ENCODE measurements around the gene KL. TPM values are rescaled to one million over a fixed set of nuclear protein-coding genes. Genes with fewer than 3 reads are reported as not detected.

KL gene
- total and polyA plus RNA-seq, 7 donors, result 0.52 to 1.7 (median 0.95) TPM

DNA sequence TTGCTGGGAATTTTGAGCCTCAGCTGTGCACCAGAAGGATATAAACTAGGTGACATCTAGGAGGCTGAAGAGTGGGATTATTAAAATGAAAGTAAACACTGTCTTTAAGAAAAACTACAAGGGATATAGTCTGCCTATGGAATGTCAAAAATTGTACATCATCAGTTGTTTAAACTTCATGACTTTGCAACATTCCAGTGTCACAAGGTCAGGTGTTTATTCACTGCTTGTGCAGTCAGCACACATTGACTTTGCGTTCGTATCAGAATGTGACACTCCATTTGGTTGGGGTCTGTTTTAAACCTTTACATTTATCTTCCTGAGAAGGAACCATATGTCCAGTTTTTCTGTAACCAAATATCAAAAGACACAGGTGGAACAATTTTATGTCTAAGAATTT lies 85.6 kb downstream of the KL start:
- Histone ChIP-seq H3K4me3 (no peak overlapping the region), H3K9me3 (peaks cover 3% of the 10 kb centered on the region), H3K4me1 (no peaks in the 10 kb centered on the region), H3K36me3 (ENCODE audit: insufficient read depth in 1 of 2, low read depth in 1 of 2) (peaks cover 0 to 29% of the 10 kb centered on the region in 2 donors), H3K27me3 (ENCODE audit: insufficient read depth in 3 of 3, low read length in 2 of 3) (no peaks in the 10 kb centered on the region), H3K27ac (no peak overlapping the region)
- DNase-seq, result no peak
- intact Hi-C loops (cut with DNase I), result no loop called here
- TF ChIP-seq, protein P1, sequence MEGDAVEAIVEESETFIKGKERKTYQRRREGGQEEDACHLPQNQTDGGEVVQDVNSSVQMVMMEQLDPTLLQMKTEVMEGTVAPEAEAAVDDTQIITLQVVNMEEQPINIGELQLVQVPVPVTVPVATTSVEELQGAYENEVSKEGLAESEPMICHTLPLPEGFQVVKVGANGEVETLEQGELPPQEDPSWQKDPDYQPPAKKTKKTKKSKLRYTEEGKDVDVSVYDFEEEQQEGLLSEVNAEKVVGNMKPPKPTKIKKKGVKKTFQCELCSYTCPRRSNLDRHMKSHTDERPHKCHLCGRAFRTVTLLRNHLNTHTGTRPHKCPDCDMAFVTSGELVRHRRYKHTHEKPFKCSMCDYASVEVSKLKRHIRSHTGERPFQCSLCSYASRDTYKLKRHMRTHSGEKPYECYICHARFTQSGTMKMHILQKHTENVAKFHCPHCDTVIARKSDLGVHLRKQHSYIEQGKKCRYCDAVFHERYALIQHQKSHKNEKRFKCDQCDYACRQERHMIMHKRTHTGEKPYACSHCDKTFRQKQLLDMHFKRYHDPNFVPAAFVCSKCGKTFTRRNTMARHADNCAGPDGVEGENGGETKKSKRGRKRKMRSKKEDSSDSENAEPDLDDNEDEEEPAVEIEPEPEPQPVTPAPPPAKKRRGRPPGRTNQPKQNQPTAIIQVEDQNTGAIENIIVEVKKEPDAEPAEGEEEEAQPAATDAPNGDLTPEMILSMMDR (IDR thresholded peaks at IDR 0.05), result no peak
- WGBS, 3 donors, result 86 to 89% (median 89%) methylated on average over 2 of the region's 2 CpGs
- no peak for ATAC-seq

DNA sequence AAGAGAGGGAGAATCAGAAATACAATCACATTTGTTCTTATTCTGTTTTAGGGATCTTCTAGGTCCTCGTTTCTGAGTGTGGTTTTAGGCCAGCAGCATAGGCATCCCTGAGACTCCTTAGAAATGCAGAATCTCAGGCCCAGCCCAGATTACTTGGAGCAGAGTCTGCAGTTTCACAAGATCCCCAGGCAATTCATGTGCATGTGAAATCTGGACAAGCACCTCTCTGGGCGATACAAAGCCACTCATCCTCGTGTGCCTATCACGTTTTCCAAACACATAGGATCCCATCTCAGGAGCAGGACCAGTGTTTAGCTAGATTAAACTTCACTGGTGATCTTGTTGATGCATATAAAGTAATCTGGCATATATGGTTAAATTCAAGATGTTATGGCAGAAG lies 87.2 kb downstream of the KL start:
- Histone ChIP-seq H3K4me3 (no peak overlapping the region), H3K36me3 (ENCODE audit: insufficient read depth in 1 of 2, low read depth in 1 of 2) (peaks cover 0 to 44% of the 10 kb centered on the region in 2 donors), H3K27ac (no peak overlapping the region), H3K27me3 (ENCODE audit: insufficient read depth in 3 of 3, low read length in 2 of 3) (no peaks in the 10 kb centered on the region), H3K4me1 (no peaks in the 10 kb centered on the region), H3K9me3 (peaks cover under 1% of the 10 kb centered on the region)
- 88 to 90% (median 90%) methylated on average over 4 of the region's 4 CpGs for WGBS, 3 donors
- intact Hi-C loops (cut with DNase I), result no loop called here
- ATAC-seq (no peak), DNase-seq (no peak)
- TF ChIP-seq, protein P1 (IDR thresholded peaks at IDR 0.05), result no peak

DNA sequence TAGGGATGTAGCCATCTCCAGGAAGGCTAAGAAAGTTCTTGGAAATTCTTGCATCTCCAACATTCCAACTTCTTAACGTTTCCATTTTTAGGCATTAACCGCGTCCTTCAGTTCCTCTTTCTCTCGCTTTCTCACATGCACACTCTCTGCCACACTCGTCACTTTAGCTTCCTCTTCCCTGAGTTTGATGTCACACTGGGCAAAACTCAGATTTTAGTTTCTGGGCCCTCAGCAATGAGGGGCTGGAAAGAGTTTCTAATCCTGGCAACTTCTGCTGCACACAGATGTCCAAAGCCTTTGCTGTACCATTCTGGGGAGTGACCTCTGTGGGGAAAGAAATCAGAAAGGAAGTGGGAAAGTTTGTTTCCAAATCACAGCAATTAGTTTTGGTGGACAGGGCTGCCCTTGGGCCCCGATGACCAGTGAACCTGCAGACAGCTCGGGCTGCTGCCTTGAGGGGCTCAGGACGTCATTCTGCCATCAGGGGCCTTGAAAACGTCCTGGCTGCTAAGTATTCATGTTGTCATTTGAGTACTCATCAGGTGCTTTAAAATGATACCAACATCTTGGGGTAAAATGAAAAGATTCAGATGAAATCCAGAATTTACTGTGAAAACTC lies 89.3 kb downstream of the KL start:
- TF ChIP-seq, protein P1 (IDR thresholded peaks at IDR 0.05), result no peak
- 61 to 74% (median 65%) methylated on average over 9 of the region's 9 CpGs for WGBS, 3 donors
- Histone ChIP-seq H3K4me3 (no peak overlapping the region), H3K27me3 (ENCODE audit: insufficient read depth in 3 of 3, low read length in 2 of 3) (no peaks in the 10 kb centered on the region), H3K4me1 (no peaks in the 10 kb centered on the region), H3K36me3 (ENCODE audit: insufficient read depth in 1 of 2, low read depth in 1 of 2) (peaks cover 0 to 60% of the 10 kb centered on the region in 2 donors), H3K9me3 (no peaks in the 10 kb centered on the region), H3K27ac (no peak overlapping the region)
- intact Hi-C loops (cut with DNase I), result no loop called here
- DNase-seq (peak in 1 of 2 donors; percentile 52), ATAC-seq (peak in 1 of 4 donors; percentile 28)

DNA sequence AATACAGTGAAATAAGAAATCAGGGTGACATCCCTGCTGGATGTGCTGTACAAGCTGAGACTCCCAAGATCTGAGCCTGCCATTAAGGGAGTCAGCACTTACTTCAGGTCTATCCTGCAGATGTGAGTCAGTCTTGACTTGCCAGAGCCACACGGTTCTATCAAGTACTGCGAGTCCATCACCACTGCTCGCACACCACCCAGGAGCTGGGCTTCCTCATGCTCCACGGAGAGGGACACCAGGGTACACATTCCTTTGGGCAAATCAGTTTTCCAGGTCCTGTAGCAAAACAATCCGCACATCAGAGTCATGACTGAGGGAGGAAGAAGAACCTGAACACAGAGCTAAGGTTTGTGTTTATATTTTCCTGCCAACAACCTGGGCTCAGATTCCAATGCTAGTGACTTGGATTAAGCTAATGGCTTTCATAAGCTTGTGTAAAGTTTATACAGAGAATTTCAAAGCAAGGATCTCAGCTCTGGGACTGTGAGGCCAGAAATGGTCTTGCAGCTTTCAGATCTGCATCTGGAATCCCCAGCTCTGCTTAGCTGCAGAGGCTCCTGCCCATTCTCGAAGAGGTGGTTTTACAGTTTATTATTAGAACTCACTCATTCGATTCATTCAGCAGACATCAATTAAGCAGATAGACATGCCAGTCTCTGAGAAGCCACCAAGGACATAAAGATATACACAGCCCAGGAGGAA lies 90.6 kb downstream of the KL start:
- ATAC-seq (no peak), DNase-seq (no peak)
- TF ChIP-seq, protein P1 (IDR thresholded peaks at IDR 0.05), result no peak
- H3K27me3 ChIP-seq (ENCODE audit: insufficient read depth in 3 of 3, low read length in 2 of 3), result no peaks in the 10 kb centered on the region
- WGBS, 3 donors, result 58 to 74% (median 62%) methylated on average over 7 of the region's 7 CpGs
- no peak overlapping the region for H3K27ac ChIP-seq
- H3K9me3 ChIP-seq, result no peaks in the 10 kb centered on the region
- intact Hi-C loops (cut with DNase I), result no loop called here
- H3K36me3 ChIP-seq (ENCODE audit: insufficient read depth in 1 of 2, low read depth in 1 of 2), result peaks cover 0 to 66% of the 10 kb centered on the region in 2 donors
- H3K4me1 ChIP-seq, result no peaks in the 10 kb centered on the region
- H3K4me3 ChIP-seq, result no peak overlapping the region
